ENCODE results near the gene BACH2.
"Not testable (repeated sequence)": the region's sequence is repeated elsewhere in the genome, so short reads cannot be mapped to it uniquely, and the experiment has no call there.

Gene BACH2

GRCh38 chr6:90149280-90149679, 147.4 kb downstream of the BACH2 start:
- no peak for DNase-seq

- no peak for DNase-seq
These were observed 147.8 kb downstream of the BACH2 start for GRCh38 chr6:90148867-90149266.

GRCh38 chr6:90146921-90147649, 149.6 kb downstream of the BACH2 start:
- DNase-seq = no peak

- no peak for DNase-seq
These were observed 150.6 kb downstream of the BACH2 start for GRCh38 chr6:90146024-90146423.

GRCh38 chr6:90144928-90145555, 151.6 kb downstream of the BACH2 start:
- DNase-seq = no peak

- no peak for DNase-seq
These were observed 152.2 kb downstream of the BACH2 start for GRCh38 chr6:90144396-90144795.

- no peak for DNase-seq
These were observed 156.0 kb downstream of the BACH2 start for GRCh38 chr6:90140683-90141082.

GRCh38 chr6:90139272-90139817, 157.3 kb downstream of the BACH2 start:
- DNase-seq = no peak

GRCh38 chr6:90136837-90137568, 159.6 kb downstream of the BACH2 start:
- no peak for DNase-seq

GRCh38 chr6:90136176-90136575, 160.5 kb downstream of the BACH2 start:
- DNase-seq = no peak

GRCh38 chr6:90135667-90136066, 161.0 kb downstream of the BACH2 start:
- DNase-seq = no peak

GRCh38 chr6:90133664-90134063, 163.0 kb downstream of the BACH2 start:
- not testable (repeated sequence) for DNase-seq

- DNase-seq = peak; percentile 77
These were observed 164.8 kb downstream of the BACH2 start for GRCh38 chr6:90131614-90132423.

- DNase-seq = no peak
These were observed 165.5 kb downstream of the BACH2 start for GRCh38 chr6:90131125-90131524.

- DNase-seq = not testable (repeated sequence)
These were observed 168.0 kb downstream of the BACH2 start for GRCh38 chr6:90128687-90129086.

GRCh38 chr6:90127595-90127994, 169.0 kb downstream of the BACH2 start:
- DNase-seq = no peak

GRCh38 chr6:90126839-90127238, 169.8 kb downstream of the BACH2 start:
- no peak for DNase-seq

- DNase-seq = no peak
These were observed 170.5 kb downstream of the BACH2 start for GRCh38 chr6:90126181-90126580.

- DNase-seq = no peak
These were observed 171.7 kb downstream of the BACH2 start for GRCh38 chr6:90124874-90125510.

GRCh38 chr6:90123831-90124230, 172.8 kb downstream of the BACH2 start:
- DNase-seq = no peak

GRCh38 chr6:90121982-90122381, 174.7 kb downstream of the BACH2 start:
- DNase-seq = no peak

GRCh38 chr6:90120327-90120726, 176.3 kb downstream of the BACH2 start:
- no peak for DNase-seq
